Jurkat, Clone E6-1 (cell line): Measurements from ENCODE around the gene FOXN4.

Experiments
- DNase-seq: peaks from one replicate; pipeline ENCODE4 v3.0.0-alpha.2; 2011; ENCODE audit warnings: low read depth, low spot score
- H3K4me3 ChIP-seq: 2 replicates; pipeline ENCODE4 v1.5.1; 2011; ENCODE audit warnings: mild to moderate bottlenecking, low read length, control low read depth, moderate library complexity

Gene FOXN4

GRCh38 chr12:109287811-109288469 is 21.1 kb downstream of the FOXN4 start:
- H3K4me3 ChIP-seq: no peak overlapping the region
- DNase-seq: no peak

- DNase-seq: no peak
- H3K4me3 ChIP-seq: no peak overlapping the region
These were observed 21.9 kb downstream of the FOXN4 start for GRCh38 chr12:109287181-109287580.

- H3K4me3 ChIP-seq: no peak overlapping the region
- no peak for DNase-seq
These were observed 22.4 kb downstream of the FOXN4 start for GRCh38 chr12:109286652-109287051.

- no peak overlapping the region for H3K4me3 ChIP-seq
- no peak for DNase-seq
These were observed 22.8 kb downstream of the FOXN4 start for GRCh38 chr12:109286252-109286651.

- no peak for DNase-seq
- no peak overlapping the region for H3K4me3 ChIP-seq
These were observed 24.7 kb downstream of the FOXN4 start for GRCh38 chr12:109284392-109284791.

GRCh38 chr12:109281452-109281851 is 27.6 kb downstream of the FOXN4 start:
- no peak for DNase-seq
- no peak overlapping the region for H3K4me3 ChIP-seq

- no peak for DNase-seq
- H3K4me3 ChIP-seq: no peak overlapping the region
These were observed 29.6 kb downstream of the FOXN4 start for GRCh38 chr12:109279525-109279924.

- no peak for DNase-seq
These were observed 30.2 kb downstream of the FOXN4 start for GRCh38 chr12:109278912-109279311.

GRCh38 chr12:109277899-109278762 is 31.0 kb downstream of the FOXN4 start:
- DNase-seq: no peak
- H3K4me3 ChIP-seq: no peak overlapping the region

More at GRCh38 chr12:109278912-109279311, 30.2 kb downstream of the FOXN4 start:
- no peak overlapping the region for H3K4me3 ChIP-seq

- DNase-seq: no peak
- no peak overlapping the region for H3K4me3 ChIP-seq
These were observed 31.7 kb downstream of the FOXN4 start for GRCh38 chr12:109277255-109277898.

- DNase-seq: no peak
- H3K4me3 ChIP-seq: no peak overlapping the region
These were observed 32.9 kb downstream of the FOXN4 start for GRCh38 chr12:109276160-109276559.

GRCh38 chr12:109275173-109275572 is 33.9 kb downstream of the FOXN4 start:
- DNase-seq: no peak
- no peak overlapping the region for H3K4me3 ChIP-seq

- H3K4me3 ChIP-seq: no peak overlapping the region
- no peak for DNase-seq
These were observed 34.7 kb downstream of the FOXN4 start for GRCh38 chr12:109274381-109274780.

- no peak for DNase-seq
- H3K4me3 ChIP-seq: no peak overlapping the region
These were observed 35.7 kb downstream of the FOXN4 start for GRCh38 chr12:109273354-109273753.

GRCh38 chr12:109271418-109271817 is 37.7 kb downstream of the FOXN4 start:
- no peak overlapping the region for H3K4me3 ChIP-seq
- no peak for DNase-seq

GRCh38 chr12:109270494-109270893 is 38.6 kb downstream of the FOXN4 start:
- DNase-seq: no peak
- no peak overlapping the region for H3K4me3 ChIP-seq

GRCh38 chr12:109269428-109269827 is 39.7 kb downstream of the FOXN4 start:
- no peak for DNase-seq

GRCh38 chr12:109268896-109269295 is 40.2 kb downstream of the FOXN4 start:
- H3K4me3 ChIP-seq: no peak overlapping the region
- DNase-seq: no peak

More at GRCh38 chr12:109269428-109269827, 39.7 kb downstream of the FOXN4 start:
- no peak overlapping the region for H3K4me3 ChIP-seq

- DNase-seq: no peak
- no peak overlapping the region for H3K4me3 ChIP-seq
These were observed 41.7 kb downstream of the FOXN4 start for GRCh38 chr12:109267361-109267760.
